Testis (tissue), 2 donors: Measurements from ENCODE around the gene SLC22A16.

ENCODE experiments used
- CTCF ChIP-seq, 3 experiments: fragments of 450-650 bp in 2 of 3; fragments of 200-600 bp in 1 of 3; sonication (generic) in 1 of 3; IDR thresholded peaks; one replicate each; pipeline ENCODE4 v1.5.1; 2016 to 2019; ENCODE audit warnings: antibody characterized with exemption in 3 of 3, mild to moderate bottlenecking in 2 of 3, moderate library complexity in 1 of 3
- POLR2A ChIP-seq: fragments of 450-650 bp; IDR thresholded peaks from one replicate; pipeline ENCODE4 v1.6.1; 2017; ENCODE audit warnings: antibody characterized with exemption, mild to moderate bottlenecking, moderate library complexity

DNA sequence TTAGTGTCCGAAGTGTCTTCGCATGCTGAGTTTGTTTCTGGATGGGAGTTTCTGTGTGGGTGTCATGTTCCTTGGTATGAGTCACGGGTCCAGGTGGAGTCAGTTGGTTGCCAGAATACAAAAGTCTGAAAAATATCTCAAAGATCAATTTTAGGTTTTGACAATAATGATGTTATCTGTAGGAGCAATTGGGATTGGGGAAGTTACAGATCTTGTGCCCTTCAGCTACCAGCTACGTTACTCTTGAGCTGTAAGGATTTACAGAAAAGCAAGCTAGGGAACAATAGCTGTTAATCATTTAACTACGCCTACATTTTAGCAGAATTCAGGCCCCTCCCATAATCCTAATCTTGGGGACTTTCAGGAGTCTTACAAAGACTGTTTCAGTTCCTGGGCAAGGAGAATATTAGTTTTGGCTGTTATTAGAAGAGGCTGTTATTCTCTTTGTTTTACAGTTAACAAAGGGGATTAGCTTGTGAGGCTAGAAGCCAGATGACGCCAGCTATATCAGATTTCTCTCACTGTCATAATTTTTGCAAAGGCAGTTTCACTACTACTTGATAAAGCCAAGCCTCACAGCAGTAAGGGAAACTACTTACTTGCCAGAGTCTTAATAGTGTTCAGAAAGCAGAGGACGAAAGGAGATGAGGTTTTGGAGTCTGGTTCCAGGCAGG is 15.4 kb upstream of the SLC22A16 start:
- no peak for TF ChIP-seq CTCF (IDR thresholded peaks at IDR 0.05)
- no peak for TF ChIP-seq POLR2A
